Measurements from ENCODE around the gene ISM1.

ISM1 gene

DNA sequence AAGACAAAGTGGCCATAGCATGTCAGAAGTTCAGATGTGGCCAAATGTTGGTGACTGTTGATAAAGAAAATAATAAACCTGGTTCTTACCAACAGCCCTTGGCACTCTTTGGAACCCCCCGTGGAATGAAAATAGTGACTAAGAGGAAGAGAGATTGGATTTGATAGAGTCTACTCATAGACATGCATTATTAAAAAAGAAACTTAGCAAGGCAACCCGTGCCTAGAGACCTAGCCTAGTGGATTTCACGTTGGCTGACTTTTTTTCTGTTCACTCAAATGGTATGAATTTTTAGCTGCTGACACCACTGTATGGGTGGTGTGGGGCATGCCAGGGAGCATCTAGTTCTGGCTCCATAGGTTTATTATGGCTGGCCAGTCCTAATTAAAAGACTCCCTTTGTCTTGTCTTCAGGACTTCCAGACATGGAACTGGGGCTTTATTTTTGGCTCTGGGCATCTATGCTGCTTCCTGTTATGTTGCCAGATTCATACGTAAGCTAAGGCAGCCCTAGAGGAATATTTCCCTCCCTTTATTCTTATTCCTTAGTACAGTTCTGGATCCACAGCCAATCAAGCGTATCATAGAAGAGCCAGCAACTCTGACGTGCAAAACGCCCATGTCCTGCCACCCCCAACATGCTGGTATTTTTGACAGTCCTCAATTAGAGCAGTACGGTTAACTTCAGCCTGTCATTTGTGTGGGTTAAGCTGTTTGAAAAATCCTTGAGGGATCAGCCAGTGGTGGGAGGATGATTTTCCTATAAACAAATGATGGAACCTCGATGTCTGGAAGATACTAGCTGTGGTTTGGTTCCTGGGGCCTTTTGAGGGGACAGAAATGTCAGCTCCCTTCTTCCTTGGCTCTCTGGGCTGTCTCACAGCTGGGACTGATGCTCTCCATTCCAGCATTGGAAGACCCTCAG lies 127.5 kb downstream of the ISM1 start:
- no peak for DNase-seq (ENCODE audit: low read depth in 3 of 3)

- no peak for DNase-seq (ENCODE audit: low read depth in 3 of 3)
Measured at GRCh38 chr20:13349235-13349604, 128.1 kb downstream of the ISM1 start.

Data from stimulated activated CD4-positive, alpha-beta T cell treated with anti-CD3 and anti-CD28 coated beads, TNF-alpha, amount 100 ng/mL, for 4 hours (primary cell).